Stimulated activated CD4-positive, alpha-beta T cell treated with anti-CD3 and anti-CD28 coated beads, Interleukin-4, amount 100 ng/mL, for 48 hours (primary cell): ENCODE data around the gene MALAT1.
"Not testable (repeated sequence)": the region's sequence is repeated elsewhere in the genome, so short reads cannot be mapped to it uniquely, and the experiment has no call there.

Source experiments
- DNase-seq, 2 donors: peaks; one replicate each; pipeline ENCODE4 v3.0.0-alpha.2; 2020; ENCODE audit warnings: low read depth in 2 of 2

Gene MALAT1

DNA sequence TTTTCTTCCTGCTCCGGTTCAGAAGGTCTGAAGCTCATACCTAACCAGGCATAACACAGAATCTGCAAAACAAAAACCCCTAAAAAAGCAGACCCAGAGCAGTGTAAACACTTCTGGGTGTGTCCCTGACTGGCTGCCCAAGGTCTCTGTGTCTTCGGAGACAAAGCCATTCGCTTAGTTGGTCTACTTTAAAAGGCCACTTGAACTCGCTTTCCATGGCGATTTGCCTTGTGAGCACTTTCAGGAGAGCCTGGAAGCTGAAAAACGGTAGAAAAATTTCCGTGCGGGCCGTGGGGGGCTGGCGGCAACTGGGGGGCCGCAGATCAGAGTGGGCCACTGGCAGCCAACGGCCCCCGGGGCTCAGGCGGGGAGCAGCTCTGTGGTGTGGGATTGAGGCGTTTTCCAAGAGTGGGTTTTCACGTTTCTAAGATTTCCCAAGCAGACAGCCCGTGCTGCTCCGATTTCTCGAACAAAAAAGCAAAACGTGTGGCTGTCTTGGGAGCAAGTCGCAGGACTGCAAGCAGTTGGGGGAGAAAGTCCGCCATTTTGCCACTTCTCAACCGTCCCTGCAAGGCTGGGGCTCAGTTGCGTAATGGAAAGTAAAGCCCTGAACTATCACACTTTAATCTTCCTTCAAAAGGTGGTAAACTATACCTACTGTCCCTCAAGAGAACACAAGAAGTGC is 661 bp upstream of the MALAT1 start:
- DNase-seq, result peak in 1 of 2 donors; percentile 58

DNA sequence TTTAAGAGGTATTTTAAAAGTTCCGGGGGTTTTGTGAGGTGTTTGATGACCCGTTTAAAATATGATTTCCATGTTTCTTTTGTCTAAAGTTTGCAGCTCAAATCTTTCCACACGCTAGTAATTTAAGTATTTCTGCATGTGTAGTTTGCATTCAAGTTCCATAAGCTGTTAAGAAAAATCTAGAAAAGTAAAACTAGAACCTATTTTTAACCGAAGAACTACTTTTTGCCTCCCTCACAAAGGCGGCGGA is 193 bp upstream of the MALAT1 start:
- no peak for DNase-seq

DNA sequence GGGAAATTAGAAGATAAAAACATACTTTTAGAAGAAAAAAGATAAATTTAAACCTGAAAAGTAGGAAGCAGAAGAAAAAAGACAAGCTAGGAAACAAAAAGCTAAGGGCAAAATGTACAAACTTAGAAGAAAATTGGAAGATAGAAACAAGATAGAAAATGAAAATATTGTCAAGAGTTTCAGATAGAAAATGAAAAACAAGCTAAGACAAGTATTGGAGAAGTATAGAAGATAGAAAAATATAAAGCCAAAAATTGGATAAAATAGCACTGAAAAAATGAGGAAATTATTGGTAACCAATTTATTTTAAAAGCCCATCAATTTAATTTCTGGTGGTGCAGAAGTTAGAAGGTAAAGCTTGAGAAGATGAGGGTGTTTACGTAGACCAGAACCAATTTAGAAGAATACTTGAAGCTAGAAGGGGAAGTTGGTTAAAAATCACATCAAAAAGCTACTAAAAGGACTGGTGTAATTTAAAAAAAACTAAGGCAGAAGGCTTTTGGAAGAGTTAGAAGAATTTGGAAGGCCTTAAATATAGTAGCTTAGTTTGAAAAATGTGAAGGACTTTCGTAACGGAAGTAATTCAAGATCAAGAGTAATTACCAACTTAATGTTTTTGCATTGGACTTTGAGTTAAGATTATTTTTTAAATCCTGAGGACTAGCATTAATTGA is 1.0 kb downstream of the MALAT1 start:
- DNase-seq, result no peak

DNA sequence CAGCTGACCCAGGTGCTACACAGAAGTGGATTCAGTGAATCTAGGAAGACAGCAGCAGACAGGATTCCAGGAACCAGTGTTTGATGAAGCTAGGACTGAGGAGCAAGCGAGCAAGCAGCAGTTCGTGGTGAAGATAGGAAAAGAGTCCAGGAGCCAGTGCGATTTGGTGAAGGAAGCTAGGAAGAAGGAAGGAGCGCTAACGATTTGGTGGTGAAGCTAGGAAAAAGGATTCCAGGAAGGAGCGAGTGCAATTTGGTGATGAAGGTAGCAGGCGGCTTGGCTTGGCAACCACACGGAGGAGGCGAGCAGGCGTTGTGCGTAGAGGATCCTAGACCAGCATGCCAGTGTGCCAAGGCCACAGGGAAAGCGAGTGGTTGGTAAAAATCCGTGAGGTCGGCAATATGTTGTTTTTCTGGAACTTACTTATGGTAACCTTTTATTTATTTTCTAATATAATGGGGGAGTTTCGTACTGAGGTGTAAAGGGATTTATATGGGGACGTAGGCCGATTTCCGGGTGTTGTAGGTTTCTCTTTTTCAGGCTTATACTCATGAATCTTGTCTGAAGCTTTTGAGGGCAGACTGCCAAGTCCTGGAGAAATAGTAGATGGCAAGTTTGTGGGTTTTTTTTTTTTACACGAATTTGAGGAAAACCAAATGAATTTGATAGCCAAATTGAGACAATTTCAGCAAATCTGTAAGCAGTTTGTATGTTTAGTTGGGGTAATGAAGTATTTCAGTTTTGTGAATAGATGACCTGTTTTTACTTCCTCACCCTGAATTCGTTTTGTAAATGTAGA is 1.7 kb downstream of the MALAT1 start:
- DNase-seq, result peak in 1 of 2 donors; percentile 38

DNA sequence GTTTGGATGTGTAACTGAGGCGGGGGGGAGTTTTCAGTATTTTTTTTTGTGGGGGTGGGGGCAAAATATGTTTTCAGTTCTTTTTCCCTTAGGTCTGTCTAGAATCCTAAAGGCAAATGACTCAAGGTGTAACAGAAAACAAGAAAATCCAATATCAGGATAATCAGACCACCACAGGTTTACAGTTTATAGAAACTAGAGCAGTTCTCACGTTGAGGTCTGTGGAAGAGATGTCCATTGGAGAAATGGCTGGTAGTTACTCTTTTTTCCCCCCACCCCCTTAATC is 2.3 kb downstream of the MALAT1 start:
- DNase-seq, result no peak

DNA sequence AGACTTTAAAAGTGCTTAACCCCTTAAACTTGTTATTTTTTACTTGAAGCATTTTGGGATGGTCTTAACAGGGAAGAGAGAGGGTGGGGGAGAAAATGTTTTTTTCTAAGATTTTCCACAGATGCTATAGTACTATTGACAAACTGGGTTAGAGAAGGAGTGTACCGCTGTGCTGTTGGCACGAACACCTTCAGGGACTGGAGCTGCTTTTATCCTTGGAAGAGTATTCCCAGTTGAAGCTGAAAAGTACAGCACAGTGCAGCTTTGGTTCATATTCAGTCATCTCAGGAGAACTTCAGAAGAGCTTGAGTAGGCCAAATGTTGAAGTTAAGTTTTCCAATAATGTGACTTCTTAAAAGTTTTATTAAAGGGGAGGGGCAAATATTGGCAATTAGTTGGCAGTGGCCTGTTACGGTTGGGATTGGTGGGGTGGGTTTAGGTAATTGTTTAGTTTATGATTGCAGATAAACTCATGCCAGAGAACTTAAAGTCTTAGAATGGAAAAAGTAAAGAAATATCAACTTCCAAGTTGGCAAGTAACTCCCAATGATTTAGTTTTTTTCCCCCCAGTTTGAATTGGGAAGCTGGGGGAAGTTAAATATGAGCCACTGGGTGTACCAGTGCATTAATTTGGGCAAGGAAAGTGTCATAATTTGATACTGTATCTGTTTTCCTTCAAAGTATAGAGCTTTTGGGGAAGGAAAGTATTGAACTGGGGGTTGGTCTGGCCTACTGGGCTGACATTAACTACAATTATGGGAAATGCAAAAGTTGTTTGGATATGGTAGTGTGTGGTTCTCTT is 2.8 kb downstream of the MALAT1 start:
- no peak for DNase-seq

DNA sequence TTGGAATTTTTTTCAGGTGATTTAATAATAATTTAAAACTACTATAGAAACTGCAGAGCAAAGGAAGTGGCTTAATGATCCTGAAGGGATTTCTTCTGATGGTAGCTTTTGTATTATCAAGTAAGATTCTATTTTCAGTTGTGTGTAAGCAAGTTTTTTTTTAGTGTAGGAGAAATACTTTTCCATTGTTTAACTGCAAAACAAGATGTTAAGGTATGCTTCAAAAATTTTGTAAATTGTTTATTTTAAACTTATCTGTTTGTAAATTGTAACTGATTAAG is 3.4 kb downstream of the MALAT1 start:
- no peak for DNase-seq

DNA sequence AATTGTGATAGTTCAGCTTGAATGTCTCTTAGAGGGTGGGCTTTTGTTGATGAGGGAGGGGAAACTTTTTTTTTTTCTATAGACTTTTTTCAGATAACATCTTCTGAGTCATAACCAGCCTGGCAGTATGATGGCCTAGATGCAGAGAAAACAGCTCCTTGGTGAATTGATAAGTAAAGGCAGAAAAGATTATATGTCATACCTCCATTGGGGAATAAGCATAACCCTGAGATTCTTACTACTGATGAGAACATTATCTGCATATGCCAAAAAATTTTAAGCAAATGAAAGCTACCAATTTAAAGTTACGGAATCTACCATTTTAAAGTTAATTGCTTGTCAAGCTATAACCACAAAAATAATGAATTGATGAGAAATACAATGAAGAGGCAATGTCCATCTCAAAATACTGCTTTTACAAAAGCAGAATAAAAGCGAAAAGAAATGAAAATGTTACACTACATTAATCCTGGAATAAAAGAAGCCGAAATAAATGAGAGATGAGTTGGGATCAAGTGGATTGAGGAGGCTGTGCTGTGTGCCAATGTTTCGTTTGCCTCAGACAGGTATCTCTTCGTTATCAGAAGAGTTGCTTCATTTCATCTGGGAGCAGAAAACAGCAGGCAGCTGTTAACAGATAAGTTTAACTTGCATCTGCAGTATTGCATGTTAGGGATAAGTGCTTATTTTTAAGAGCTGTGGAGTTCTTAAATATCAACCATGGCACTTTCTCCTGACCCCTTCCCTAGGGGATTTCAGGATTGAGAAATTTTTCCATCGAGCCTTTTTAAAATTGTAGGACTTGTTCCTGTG is 3.9 kb downstream of the MALAT1 start:
- DNase-seq, result no peak

DNA sequence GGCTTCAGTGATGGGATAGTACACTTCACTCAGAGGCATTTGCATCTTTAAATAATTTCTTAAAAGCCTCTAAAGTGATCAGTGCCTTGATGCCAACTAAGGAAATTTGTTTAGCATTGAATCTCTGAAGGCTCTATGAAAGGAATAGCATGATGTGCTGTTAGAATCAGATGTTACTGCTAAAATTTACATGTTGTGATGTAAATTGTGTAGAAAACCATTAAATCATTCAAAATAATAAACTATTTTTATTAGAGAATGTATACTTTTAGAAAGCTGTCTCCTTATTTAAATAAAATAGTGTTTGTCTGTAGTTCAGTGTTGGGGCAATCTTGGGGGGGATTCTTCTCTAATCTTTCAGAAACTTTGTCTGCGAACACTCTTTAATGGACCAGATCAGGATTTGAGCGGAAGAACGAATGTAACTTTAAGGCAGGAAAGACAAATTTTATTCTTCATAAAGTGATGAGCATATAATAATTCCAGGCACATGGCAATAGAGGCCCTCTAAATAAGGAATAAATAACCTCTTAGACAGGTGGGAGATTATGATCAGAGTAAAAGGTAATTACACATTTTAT is 4.6 kb downstream of the MALAT1 start:
- no peak for DNase-seq

DNA sequence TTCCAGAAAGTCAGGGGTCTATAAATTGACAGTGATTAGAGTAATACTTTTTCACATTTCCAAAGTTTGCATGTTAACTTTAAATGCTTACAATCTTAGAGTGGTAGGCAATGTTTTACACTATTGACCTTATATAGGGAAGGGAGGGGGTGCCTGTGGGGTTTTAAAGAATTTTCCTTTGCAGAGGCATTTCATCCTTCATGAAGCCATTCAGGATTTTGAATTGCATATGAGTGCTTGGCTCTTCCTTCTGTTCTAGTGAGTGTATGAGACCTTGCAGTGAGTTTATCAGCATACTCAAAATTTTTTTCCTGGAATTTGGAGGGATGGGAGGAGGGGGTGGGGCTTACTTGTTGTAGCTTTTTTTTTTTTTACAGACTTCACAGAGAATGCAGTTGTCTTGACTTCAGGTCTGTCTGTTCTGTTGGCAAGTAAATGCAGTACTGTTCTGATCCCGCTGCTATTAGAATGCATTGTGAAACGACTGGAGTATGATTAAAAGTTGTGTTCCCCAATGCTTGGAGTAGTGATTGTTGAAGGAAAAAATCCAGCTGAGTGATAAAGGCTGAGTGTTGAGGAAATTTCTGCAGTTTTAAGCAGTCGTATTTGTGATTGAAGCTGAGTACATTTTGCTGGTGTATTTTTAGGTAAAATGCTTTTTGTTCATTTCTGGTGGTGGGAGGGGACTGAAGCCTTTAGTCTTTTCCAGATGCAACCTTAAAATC is 5.3 kb downstream of the MALAT1 start:
- no peak for DNase-seq

DNA sequence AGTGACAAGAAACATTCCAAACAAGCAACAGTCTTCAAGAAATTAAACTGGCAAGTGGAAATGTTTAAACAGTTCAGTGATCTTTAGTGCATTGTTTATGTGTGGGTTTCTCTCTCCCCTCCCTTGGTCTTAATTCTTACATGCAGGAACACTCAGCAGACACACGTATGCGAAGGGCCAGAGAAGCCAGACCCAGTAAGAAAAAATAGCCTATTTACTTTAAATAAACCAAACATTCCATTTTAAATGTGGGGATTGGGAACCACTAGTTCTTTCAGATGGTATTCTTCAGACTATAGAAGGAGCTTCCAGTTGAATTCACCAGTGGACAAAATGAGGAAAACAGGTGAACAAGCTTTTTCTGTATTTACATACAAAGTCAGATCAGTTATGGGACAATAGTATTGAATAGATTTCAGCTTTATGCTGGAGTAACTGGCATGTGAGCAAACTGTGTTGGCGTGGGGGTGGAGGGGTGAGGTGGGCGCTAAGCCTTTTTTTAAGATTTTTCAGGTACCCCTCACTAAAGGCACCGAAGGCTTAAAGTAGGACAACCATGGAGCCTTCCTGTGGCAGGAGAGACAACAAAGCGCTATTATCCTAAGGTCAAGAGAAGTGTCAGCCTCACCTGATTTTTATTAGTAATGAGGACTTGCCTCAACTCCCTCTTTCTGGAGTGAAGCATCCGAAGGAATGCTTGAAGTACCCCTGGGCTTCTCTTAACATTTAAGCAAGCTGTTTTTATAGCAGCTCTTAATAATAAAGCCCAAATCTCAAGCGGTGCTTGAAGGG is 6.0 kb downstream of the MALAT1 start:
- DNase-seq, result no peak

DNA sequence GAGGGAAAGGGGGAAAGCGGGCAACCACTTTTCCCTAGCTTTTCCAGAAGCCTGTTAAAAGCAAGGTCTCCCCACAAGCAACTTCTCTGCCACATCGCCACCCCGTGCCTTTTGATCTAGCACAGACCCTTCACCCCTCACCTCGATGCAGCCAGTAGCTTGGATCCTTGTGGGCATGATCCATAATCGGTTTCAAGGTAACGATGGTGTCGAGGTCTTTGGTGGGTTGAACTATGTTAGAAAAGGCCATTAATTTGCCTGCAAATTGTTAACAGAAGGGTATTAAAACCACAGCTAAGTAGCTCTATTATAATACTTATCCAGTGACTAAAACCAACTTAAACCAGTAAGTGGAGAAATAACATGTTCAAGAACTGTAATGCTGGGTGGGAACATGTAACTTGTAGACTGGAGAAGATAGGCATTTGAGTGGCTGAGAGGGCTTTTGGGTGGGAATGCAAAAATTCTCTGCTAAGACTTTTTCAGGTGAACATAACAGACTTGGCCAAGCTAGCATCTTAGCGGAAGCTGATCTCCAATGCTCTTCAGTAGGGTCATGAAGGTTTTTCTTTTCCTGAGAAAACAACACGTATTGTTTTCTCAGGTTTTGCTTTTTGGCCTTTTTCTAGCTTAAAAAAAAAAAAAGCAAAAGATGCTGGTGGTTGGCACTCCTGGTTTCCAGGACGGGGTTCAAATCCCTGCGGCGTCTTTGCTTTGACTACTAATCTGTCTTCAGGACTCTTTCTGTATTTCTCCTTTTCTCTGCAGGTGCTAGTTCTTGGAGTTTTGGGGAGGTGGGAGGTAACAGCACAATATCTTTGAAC is 6.8 kb downstream of the MALAT1 start:
- no peak for DNase-seq

DNA sequence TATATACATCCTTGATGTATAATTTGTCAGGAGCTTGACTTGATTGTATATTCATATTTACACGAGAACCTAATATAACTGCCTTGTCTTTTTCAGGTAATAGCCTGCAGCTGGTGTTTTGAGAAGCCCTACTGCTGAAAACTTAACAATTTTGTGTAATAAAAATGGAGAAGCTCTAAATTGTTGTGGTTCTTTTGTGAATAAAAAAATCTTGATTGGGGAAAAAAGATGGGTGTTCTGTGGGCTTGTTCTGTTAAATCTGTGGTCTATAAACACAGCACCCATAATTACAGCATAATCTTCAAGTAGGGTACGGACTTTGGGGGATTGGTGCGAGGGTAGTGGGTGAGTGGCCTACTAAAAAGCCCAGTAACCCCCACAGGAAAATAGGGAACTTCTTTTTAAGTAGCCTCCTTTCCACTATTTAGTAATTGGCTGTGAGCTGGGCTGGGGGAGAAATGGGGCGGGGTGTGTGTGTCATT is 7.5 kb downstream of the MALAT1 start:
- DNase-seq, result no peak

DNA sequence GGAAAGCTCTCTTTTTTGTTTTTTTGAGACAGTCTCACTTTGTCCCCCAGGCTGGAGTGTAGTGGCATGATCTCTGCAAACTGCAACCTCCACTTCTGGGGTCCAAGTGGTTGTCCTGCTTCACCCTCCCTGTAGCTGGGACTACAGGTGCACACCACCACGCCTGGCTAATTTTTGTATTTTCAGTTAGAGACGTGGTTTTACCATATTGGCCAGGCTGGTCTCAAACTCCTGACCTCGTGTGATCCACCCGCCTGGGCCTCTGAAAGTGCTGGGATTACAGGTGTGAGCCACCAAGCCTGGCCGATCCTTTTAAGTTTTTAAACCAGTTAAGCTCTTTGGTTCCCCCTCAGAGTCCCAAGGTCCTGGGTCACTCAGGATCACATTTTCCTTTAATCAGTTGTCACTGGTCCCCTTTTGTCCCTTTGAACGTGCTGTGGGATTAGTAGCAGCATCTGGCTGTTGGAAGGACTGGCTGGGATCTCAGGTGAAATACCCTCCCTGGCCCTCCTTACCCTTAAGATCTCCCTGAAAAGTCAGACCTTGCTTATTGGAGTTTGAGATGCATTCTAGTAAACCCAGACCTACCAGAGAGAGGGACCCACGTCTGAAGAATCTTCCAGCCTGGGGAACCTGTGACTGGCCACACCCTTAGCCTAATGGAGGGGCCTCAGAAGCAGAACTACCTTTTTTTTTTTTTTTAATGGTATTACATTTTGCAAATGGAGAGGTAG is 8.1 kb downstream of the MALAT1 start:
- DNase-seq, result peak in 1 of 2 donors; percentile 36

DNA sequence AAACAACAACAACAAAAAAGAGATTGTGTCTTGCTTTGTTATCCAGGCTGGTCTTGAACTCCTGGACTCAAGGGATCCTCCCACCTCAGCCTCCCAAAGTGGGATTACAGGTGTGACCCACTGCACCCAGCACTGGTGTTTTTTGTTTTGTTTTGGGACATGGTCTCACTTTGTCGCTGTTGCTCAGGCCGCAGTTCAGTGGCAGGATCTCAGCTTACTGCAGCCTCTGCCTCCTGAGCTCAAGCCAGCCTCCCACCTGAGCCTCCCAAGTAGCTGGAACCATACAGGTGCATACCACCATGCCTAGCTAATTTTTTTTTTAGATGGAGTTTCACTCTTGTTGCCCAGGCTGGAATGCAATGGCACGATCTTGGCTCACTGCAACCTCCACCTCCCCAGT is 13.5 kb downstream of the MALAT1 start:
- DNase-seq, result not testable (repeated sequence)

DNA sequence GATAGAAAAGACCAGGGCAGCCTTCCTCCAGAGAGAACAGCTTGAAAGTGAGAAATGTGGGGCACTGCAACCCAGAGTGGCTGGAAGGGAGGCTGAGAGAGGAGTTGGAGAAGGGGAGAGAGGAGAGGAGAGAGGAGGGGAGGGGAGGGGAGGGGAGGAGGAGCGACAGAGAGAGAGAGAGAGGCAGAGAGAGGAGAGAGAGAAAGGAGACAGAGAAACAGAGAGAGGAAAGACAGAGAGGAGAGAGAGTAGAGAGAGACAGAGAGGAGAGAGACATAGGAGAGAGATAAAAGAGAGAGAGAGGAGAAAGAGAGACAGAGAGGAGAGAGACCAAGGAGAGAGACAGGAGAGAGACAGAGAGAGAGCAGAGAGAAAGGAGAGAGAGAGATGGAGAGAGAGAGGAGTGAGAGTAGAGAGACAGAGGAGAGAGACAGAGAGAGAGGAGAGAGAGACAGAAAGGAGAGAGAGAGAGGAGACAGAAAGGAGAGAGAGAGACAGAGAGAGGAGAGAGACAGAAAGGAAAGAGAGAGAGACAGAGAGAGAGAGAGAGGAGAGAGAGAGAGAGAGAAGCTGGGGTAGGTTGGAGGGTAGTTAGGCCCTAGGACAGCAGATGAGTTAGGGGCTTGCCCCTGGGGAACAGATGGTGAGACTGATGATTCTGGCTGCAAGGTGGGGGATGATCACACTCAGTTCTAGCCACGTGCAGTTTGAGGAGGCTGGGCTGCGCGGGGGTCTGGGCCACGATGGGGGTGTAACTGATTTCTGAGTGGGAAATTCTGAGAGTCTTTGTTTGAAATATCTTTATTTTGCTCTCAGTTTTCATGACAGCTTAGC is 17.5 kb downstream of the MALAT1 start:
- no peak for DNase-seq

DNA sequence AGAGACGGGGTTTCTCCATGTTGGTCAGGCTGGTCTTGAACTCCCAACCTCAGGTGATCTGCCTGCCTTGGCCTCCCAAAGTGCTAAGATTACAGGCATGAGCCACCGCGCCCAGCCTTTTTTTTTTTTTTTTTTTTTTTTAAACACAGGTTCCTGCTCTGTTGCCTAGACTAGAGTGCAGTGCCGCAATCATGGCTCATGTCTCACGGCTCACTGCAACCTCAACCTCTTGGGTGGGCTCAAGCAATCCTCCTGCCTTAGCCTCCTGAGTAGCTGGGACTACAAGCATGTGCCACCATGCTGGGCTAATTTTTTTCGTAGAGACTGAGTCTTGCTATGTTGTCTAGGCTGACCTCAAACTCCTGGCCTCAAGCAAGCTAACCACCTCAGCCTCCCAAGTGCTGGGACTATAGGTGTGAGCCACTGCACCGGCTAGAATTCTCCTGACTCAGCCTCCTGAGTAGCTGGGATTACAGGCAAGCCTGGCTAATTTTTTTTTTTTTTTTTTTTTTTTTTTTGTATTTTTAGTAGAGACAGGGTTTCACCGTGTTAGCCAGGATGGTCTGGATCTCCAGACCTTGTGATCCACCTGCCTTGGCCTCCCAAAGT is 20.2 kb downstream of the MALAT1 start:
- not testable (repeated sequence) for DNase-seq
